Activated gamma-delta T cell treated with anti-CD3 and anti-CD28 coated beads, Interleukin-2, amount 50 U/mL, for 16 hours (primary cell): ENCODE results near the gene CLCN1.
A peak's percentile ranks its signal among the peaks of the same experiment; 100 is the strongest.
"Not testable (repeated sequence)": the region's sequence is repeated elsewhere in the genome, so short reads cannot be mapped to it uniquely, and the experiment has no call there.

Source experiments
- DNase-seq: peaks from one replicate; pipeline ENCODE4 v3.0.0-alpha.2; 2020; ENCODE audit warnings: low read depth

Gene CLCN1

GRCh38 chr7:143315776-143316175 lies at the start of gene CLCN1:
CLCN1 (plus strand) TSS chr7:143316111; CDS start chr7:143316213, 102 bp downstream.
- DNase-seq = no peak

- no peak for DNase-seq
These were observed 46.7 kb upstream of the CLCN1 start for GRCh38 chr7:143269251-143269650.

- no peak for DNase-seq
These were observed 44.7 kb upstream of the CLCN1 start for GRCh38 chr7:143271240-143271639.

GRCh38 chr7:143272871-143273270 lies 43.0 kb upstream of the CLCN1 start:
- DNase-seq = no peak

- DNase-seq = no peak
These were observed 36.5 kb upstream of the CLCN1 start for GRCh38 chr7:143279186-143280098.

- no peak for DNase-seq
These were observed 35.8 kb upstream of the CLCN1 start for GRCh38 chr7:143280160-143280559.

- no peak for DNase-seq
These were observed 35.3 kb upstream of the CLCN1 start for GRCh38 chr7:143280566-143280965.

- no peak for DNase-seq
These were observed 34.4 kb upstream of the CLCN1 start for GRCh38 chr7:143281529-143281928.

GRCh38 chr7:143282124-143282523 lies 33.8 kb upstream of the CLCN1 start:
- no peak for DNase-seq

GRCh38 chr7:143283381-143283780 lies 32.5 kb upstream of the CLCN1 start:
- DNase-seq = no peak

- DNase-seq = no peak
These were observed 31.1 kb upstream of the CLCN1 start, which contains the start of gene TMEM139 for GRCh38 chr7:143284591-143285469. TMEM139 (plus strand) TSS chr7:143284958; CDS start chr7:143285958, 1,000 bp downstream.

GRCh38 chr7:143285470-143285778 lies 30.5 kb upstream of the CLCN1 start:
- no peak for DNase-seq

- no peak for DNase-seq
These were observed 29.9 kb upstream of the CLCN1 start for GRCh38 chr7:143285806-143286521.

- DNase-seq = no peak
These were observed 29.4 kb upstream of the CLCN1 start for GRCh38 chr7:143286522-143286890.

- no peak for DNase-seq
These were observed 28.5 kb upstream of the CLCN1 start for GRCh38 chr7:143287339-143287934.

- peak; percentile 95 for DNase-seq
These were observed 27.7 kb upstream of the CLCN1 start, which contains the start of gene CASP2 for GRCh38 chr7:143287935-143288826. CASP2 (plus strand) TSS chr7:143288351; CDS start chr7:143288456, 105 bp downstream.

GRCh38 chr7:143288836-143289235 lies 27.1 kb upstream of the CLCN1 start:
- DNase-seq = no peak

GRCh38 chr7:143289421-143289820 lies 26.5 kb upstream of the CLCN1 start:
- DNase-seq = no peak

- DNase-seq = not testable (repeated sequence)
These were observed 26.0 kb upstream of the CLCN1 start for GRCh38 chr7:143289888-143290287.

- DNase-seq = no peak
These were observed 25.6 kb upstream of the CLCN1 start for GRCh38 chr7:143290293-143290692.

GRCh38 chr7:143292876-143293275 lies 23.0 kb upstream of the CLCN1 start:
- no peak for DNase-seq
